Activated T-cell treated with anti-CD3 and anti-CD28 coated beads, Interleukin-2, amount 50 U/mL, for 48 hours (primary cell): ENCODE measurements around the gene N4BP3.

Experiments used
- DNase-seq, 2 experiments: peaks; one replicate each; pipeline ENCODE4 v3.0.0-alpha.2; 2020

Gene N4BP3

DNA sequence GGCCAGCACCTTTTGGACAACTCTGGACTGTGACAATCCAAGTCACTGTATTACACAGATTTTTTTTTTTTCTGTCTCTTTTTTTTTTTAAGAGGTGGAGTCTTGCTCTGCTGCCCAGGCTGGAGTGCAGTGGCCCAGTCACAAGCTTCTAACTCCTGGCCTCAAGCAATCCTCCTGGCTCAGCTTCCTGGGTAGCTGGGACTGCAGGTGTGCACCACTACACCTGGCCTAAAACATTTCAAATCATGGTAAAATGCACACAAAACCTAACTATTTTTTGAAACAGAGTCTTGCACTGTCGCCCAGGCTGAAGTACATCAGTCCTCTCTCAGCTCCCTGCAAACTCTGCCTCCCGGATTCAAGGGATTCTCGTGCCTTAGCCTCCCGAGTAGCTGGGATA lies 7.2 kb upstream of the N4BP3 start:
- no peak for DNase-seq

DNA sequence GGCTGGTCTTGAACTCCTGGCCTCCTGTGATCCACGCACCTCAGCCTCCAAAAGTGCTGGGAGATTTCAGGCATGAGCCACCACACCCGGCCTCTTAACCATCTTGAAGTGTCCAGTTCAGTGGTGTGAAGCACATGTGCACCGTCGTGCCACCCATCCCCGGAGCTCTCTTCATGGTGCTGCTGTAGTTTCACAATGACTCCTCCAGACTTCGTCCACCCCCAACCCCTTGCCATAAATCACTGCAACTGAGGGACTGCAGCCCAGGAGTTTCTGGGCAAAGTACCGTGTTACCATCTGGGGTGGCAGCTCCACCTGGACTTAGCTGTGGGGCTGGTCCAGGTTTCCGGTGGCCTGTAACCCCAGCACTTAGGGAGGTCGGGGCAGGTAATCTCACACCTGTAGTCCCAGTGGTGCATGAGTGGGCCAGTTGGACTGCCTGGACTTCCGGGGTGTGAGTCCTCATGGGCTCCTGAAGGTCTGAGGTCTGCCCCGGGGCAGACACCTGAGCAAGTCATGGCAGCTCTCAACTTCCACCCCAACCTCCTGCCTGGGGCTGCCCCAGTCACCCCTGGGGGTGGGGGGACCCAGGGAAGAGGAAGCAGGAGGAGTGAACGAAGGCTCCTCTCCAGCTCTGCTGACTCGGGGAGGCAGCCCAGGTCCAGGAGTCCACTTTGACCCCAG lies 6.6 kb upstream of the N4BP3 start:
- no peak for DNase-seq

DNA sequence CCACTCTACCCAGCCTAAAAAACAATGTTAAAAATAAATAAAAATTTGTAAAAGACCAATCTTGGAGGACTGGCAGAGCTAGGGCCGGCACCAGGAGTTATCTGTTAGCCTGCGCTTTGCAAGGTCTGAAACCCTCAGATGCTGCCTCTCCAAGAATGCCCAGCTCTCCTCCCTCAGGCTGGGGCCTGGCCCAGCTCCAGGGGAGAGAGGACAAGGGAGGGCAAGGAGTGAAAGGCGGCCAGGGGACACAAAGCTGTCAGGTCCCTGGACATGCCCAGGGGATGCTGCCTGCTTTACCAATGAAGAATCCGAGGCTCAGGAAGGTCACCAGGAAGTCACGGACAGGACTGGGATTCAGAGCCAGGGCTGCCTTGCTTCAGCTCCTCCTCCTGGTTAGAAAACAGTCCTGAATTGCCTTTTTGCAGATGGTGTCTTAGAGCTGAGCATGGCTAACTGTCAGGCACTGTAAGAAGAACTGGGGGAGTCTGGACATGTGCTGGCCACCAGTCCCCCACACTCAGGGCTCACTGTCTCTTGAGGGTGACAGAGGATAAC lies 5.5 kb upstream of the N4BP3 start:
- DNase-seq, result no peak

DNA sequence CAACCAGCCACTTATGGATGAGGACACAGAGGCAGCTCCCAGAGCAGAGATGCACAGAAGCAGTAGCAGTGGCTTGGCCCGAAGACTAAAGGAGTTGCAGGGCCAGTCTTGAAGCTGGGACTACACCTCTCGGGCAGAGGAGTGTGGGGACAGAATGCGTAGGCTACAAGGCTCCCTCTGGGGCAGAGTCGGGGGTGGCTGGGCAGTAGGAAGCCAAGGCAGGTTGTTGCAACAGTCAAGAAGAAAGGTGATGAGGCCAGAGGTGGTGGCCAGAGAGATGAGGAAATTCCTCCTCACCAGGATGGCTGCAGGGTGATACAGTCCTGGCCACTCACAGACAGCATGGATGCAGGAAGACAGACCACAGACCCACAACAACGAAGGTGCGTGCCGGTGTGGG lies 4.9 kb upstream of the N4BP3 start:
- DNase-seq, result no peak

- no peak for DNase-seq
Observed at GRCh38 chr5:178108966-178109365, 4.4 kb upstream of the N4BP3 start.

DNA sequence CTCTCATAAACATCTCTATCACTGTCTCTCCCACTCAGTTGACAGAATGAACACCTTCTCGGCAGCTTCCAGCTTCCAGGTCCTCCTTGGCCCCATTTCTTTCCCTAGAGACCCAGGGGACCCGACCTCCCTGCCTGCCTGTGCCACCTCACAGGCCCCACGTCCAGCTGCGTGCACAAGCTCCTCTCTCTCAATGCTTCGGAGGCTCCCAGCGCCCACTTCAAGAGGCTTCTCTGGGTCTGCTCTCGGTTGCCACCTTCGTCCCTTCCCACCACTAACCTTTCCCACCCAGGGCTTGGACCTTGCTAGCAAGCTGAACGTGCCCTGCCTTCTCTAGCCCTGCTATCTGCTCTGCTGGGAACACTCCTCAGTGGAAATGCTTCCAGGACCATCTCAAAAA lies 2.8 kb upstream of the N4BP3 start:
- no peak for DNase-seq

DNA sequence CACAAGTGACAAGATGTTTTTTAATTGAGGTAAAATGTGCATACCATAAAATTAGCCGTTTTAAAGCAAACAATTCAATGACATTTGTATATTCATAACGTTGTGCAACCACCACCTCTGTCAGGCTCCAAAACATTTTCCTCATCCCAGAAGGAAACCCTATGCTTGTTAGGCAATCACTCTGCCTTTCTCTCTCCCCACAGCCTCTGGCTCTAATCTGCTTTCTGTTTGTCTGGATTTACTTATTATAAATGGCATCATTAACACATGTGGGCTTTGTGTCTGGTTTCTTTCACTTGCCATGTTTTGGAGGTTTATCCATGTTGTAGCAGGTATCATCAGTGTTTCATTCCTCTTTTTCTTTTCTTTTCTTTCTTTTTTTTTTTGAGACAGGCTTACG lies 1.4 kb upstream of the N4BP3 start:
- DNase-seq, result no peak

DNA sequence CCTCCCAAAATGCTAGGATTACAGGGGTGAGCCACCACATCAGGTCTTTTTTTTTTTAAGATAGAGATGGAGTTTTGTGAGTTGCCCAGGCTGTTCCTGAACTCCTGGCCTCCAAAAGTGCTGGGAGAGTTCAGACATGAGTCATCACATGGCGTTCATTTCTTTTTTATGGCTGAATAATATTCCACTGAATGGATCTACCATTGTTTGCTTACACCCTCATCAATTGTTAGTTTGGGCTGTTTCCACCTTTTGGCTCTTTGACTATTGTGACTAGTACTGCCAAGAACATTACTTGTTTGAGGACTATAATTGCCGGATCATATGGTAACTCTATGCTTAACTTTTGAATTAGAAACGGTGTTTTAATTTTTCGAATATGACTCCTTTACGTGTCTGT lies 787 bp upstream of the N4BP3 start:
- DNase-seq, result no peak

DNA sequence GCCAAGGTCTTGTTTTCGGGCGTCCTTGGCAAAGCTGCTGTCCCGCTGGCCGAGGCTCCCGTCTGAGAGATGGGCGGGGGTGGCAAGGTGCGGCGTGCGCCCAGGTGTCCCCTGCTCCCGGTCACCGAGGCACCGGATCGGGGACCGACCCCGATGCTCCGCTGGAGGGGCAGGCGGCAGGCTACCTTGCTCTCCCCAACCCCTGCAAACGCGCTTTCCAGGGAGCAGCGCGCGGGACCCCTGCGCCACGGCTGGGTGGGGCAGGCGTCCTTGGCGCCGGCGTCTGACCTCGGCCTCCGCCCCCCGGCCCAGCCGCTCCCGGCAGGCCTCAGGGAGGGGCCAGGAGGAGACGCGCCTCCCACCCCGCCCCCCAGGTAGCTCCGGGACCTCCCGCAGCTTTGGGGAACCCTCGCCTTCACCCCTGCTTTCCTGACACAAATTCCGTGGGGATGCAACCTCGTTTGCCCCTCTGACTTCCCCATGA lies 551 bp downstream of the N4BP3 start:
- DNase-seq, result peak; percentile 44 to 58

DNA sequence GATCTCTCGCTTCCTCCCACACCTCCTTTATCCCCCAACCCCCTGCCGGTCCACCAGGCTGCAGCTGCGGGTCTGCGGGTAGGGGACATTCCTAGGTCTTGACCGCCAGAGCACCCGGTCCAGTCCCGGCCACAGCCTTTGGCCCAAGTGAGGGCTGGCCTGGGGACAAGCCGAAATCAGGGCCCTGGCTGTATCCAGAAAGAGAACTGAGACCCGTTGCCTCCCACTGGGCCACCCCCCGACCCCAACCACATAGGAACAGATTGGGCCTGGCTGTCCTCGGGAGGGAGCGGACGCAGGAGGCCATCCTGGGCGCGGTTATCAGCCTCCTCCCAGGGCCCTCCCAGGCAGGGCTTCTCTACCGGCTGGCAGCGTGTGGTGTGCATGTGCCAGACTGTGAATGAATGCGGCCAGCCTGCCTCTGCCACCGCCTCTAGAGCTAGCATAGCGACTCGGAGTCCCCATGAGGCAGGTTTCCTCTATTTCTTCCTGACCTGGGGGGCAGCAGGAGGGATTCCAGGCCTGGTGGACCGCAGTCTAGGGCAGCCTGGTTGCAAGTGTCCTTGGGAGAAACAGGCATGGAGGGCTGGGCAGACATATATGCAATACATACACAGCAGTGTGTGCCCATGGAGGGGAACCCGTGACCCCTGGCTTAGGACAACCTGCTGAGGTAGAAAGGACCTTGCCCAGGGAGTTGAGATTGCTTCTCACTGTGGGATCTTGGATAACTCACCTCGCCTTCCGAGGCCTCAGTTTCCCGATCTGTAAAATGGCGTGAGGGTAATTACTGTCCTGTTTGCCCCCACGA lies 1.2 kb downstream of the N4BP3 start:
- DNase-seq, result peak; percentile 64

DNA sequence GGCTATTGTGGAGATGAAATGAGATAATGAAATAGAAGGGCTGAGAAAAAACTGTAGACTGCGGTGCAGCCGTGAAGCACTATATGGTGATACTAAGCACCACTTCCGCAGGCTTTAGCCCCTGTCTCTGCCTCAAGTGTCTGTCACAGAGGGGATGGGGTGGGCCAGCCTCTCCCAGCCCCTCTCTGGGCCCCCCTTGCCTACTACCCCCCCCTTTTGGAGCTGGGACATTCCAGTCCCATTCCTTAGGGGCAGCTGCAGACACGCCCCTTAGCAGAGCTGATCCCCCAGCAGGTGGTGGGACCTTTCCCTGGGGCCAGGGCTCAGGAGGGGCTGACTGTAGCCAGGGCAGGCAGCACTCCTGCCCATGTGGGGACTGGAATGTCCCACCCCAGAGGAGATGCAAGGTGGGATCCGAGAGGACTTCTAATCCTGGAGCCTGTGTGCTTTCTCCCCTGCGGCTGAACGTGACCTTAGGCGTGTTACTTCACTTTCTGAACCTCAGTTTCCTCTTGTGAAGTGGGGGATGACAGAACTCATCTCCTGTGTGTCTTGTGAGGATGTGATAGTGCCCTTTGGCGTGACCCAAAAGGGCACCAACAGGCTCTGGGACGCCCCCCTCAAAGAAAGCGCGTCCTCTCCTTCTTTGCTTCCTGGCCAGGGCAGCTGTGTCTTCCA lies 1.9 kb downstream of the N4BP3 start:
- peak; percentile 40 to 48 for DNase-seq

- DNase-seq, result peak in 1 of 2 experiments; percentile 38
Observed at GRCh38 chr5:178115814-178116142, 2.4 kb downstream of the N4BP3 start.

DNA sequence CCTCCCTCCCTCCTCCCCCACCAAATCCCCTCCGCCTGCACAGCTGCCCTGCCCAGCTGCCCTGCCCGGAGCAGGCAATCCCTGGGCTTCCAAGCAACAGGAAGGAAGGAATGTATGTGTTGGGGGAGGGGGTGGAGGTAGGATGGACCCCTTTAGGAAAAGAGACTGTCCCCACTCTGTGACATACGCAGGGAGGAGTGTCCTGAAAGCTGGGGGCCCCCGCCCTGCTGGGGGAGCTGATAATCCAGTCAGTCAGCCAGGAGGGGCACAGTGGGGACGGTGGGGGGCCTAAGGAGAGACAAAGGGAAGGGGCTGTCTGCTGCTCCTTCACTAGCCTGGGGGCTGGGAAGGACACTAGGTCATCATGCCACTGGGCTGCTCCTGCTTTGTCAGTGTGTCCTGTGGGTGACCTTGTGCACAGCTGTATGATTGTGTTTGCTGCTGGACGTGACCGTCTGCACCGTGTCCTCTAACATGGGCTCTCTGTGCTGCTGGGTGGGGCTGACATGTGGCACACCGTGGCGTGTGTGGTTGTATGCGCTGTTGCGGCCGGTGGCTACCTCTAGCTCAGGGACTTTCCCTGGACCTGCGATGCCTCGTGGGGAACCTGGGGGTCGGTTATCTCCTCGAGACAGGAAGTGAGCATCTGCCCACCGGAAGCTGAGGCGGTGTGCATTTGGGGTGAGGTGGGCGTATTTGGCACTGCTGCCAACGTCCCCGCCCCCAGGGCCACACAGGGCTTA lies 3.0 kb downstream of the N4BP3 start:
- DNase-seq, result peak; percentile 70 to 79

GRCh38 chr5:178117923-178118701 lies 4.8 kb downstream of the N4BP3 start:
- no peak for DNase-seq

- no peak for DNase-seq
Observed at GRCh38 chr5:178119915-178120606, 6.7 kb downstream of the N4BP3 start.

GRCh38 chr5:178120607-178121357 lies 7.5 kb downstream of the N4BP3 start:
- peak; percentile 81 to 87 for DNase-seq

- DNase-seq, result no peak
Observed at GRCh38 chr5:178121391-178122276, 8.3 kb downstream of the N4BP3 start.

DNA sequence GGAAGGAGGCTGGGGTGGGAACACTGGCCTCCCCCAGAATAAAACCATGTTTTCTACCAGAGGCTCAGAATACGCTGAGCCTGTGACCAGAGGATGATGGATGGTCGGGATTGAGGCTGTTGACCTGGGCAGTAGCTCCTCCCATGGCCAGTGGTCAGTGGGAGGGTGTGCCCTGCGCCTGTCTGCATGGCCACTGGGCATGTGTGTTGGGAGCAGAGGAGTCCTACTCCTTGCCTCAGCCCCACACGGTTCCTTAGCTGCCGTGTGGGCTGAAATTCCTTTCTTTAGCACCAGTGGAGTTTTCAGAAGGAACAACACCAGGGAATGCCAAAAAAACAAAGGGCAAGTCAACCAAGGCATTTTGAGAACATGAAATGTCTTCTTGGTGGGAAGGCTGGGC lies 9.0 kb downstream of the N4BP3 start:
- no peak for DNase-seq
